Keratinocyte (primary cell): ENCODE measurements around the gene MKX.

Experiments
- CTCF ChIP-seq, 3 experiments: IDR thresholded peaks in 1 of 3; conservative IDR thresholded peaks in 1 of 3; optimal IDR thresholded peaks in 1 of 3; 2 replicates in 2 of 3; 3 replicates in 1 of 3; pipeline versions ENCODE3 to v1.5.1; 2011; ENCODE audit warnings: low read length in 3 of 3, mild to moderate bottlenecking in 3 of 3, moderate library complexity in 2 of 3, control low read depth in 1 of 3, inconsistent platforms in 1 of 3; ENCODE audit not compliant: insufficient read depth in 2 of 3; ENCODE audit errors: extremely low read depth in 1 of 3
- EZH2 ChIP-seq: IDR thresholded peaks from one replicate; pipeline ENCODE4 v1.6.1; 2012; ENCODE audit warnings: inconsistent platforms, mild to moderate bottlenecking, low read length, moderate library complexity

- TF ChIP-seq CTCF (optimal IDR thresholded peaks at IDR 0.05 in 1 of 3, IDR thresholded peaks at IDR 0.05 in 1 of 3, conservative IDR thresholded peaks at IDR 0.05 in 1 of 3; ENCODE audit: extremely low read depth in 1 of 3, insufficient read depth in 2 of 3, low read length in 3 of 3) (no peak), EZH2 (no peak)
These were observed 98.9 kb downstream of the MKX start for GRCh38 chr10:27646604-27647175.
